ENCODE measurements around the gene ORC1. TPM values are rescaled to one million over a fixed set of nuclear protein-coding genes. Genes with fewer than 3 reads are reported as not detected.

Gene ORC1
- total RNA-seq, 2 experiments from 2014 or later: 30.3 to 36.7 TPM

DNA sequence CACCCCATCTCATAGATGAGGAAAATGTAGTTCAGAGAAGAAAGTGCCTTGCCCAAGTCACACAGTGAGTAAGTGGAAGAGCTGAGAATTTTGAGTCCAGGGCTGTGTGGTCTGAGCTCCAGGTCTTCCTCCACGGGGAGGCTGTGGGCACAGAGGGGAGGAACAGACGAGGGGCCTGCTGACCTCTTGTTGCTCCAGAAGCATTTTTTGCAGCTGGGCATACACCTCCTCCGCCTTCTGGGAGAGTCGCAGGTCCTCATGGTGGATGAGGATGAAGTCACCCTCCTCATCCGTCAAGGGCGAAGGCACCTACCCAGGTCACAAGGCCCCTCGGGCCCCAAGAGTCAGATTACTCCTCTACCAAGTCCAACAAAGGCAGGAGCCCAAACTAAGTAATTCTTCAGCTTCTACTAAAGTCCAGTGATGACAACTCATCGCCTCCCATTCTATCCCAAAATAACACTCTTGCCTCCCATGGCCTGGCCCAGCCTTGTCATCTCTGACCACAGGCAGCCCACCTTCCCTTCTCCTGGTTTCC lies 47.3 kb downstream of the ORC1 start:
- ChIA-PET CTCF (no interaction called here), POLR2A (no interaction called here)
- Mint-ChIP-seq H3K4me3 (no peak overlapping the region), H3K27ac (no peak overlapping the region), H3K4me1 (peaks cover 7% of the 10 kb centered on the region), H3K9me3 (no peaks in the 10 kb centered on the region), H3K36me3 (ENCODE audit: low read depth) (peaks cover 77% of the 10 kb centered on the region), H3K27me3 (no peaks in the 10 kb centered on the region)
- DNase-seq: no peak

DNA sequence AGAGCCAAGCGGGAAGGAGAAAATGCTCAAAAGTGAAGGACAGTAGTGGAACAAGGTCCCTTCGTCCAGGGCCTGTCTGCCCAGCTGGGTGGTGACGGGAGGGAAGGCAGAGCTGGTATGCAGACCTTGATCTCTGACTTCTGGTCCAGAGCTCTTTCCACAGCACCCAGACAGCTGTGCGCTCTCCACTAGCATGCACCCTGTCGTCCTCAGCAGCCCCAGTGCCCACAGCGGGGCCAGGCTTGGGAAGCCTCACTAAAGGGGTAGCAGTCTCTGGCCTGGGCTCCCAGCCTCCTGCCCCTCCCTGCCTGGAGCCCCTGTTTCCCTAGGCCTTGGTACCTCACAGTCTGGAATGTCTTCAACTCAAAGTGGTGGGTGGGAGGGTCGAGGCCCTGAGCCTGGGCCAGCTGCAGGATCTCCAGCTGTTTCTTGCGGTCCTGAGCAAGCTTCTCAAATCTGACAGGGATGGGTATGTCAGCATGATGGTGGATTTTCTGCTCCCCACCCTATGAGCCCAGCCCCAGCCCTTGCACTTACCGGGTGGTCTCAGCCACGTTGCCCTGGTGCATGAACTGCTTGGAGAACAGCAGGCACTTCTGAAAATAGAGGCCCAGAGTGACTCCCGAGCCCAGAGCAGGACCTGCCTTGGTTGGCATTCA lies 48.2 kb downstream of the ORC1 start:
- Mint-ChIP-seq H3K9me3 (no peaks in the 10 kb centered on the region), H3K27ac (no peak overlapping the region)

DNA sequence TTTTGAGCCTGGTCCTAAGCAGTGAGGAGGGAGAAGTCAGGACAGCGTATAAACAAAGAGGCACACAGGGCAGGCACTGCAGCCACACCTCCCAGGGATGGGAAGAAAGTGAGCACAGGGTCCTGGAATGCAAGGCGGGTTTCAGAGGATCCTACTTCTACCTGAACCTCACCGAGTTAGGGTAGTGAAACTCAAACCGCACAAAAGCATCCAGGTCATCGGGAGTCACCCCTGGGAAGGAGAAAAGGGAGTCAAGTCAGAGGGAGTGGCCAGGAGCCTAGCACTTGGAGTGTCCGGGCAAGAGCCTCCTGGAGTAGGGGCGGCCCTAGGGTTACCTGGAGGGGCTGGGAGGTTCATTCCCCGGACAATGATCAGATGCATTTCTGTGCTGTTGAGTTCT lies 48.8 kb downstream of the ORC1 start:
- Mint-ChIP-seq H3K4me3 (no peak overlapping the region), H3K27ac (no peak overlapping the region), H3K9me3 (no peaks in the 10 kb centered on the region), H3K4me1 (peaks cover 2% of the 10 kb centered on the region), H3K27me3 (no peaks in the 10 kb centered on the region), H3K36me3 (ENCODE audit: low read depth) (peaks cover 67% of the 10 kb centered on the region)
- no peak for DNase-seq
- CTCF ChIA-PET: no interaction called here
- POLR2A ChIA-PET: interaction anchor here (0.7 kb wide), 1 partner anchor 49 kb away, joined by 3 read pairs; the partner anchor contains the start of gene ORC1

More for the DNA sequence above, 48.2 kb downstream of the ORC1 start:
- POLR2A ChIA-PET: interaction anchor here (0.7 kb wide), 1 partner anchor 48 kb away, joined by 3 read pairs; the partner anchor contains the start of gene ORC1
- no peak for DNase-seq
- H3K4me1 Mint-ChIP-seq: peaks cover 2% of the 10 kb centered on the region
- H3K4me3 Mint-ChIP-seq: no peak overlapping the region
- no peaks in the 10 kb centered on the region for H3K27me3 Mint-ChIP-seq
- CTCF ChIA-PET: no interaction called here
- H3K36me3 Mint-ChIP-seq (ENCODE audit: low read depth): peaks cover 70% of the 10 kb centered on the region

DNA sequence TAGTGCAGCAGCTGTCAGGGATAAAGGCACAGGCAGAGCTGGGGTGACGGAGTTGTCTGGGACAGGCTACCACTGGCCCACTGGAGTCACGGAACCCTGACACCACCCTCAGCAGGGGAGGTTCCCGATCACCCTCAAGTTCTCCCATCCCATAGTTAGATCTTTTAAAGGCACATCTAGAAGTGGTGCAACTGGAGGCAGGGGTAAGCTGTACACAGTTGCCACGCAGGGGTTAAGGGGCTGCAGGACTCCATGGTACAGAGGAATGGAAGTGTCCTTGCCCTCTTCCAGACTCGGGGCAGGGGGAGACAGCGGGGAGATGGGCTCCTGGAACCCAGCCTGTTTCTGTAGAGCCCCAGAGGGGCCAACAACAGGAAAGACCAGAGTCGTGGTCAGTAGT lies 51.5 kb downstream of the ORC1 start:
- H3K27ac Mint-ChIP-seq: no peak overlapping the region
- POLR2A ChIA-PET: no interaction called here

GRCh38 chr1:52348704-52349300 lies 55.4 kb downstream of the ORC1 start:
- Mint-ChIP-seq H3K4me3 (no peak overlapping the region), H3K9me3 (no peaks in the 10 kb centered on the region), H3K27me3 (no peaks in the 10 kb centered on the region), H3K4me1 (no peaks in the 10 kb centered on the region), H3K27ac (no peak overlapping the region), H3K36me3 (ENCODE audit: low read depth) (peaks cover 14% of the 10 kb centered on the region)
- no peak for DNase-seq
- ChIA-PET CTCF (interaction anchor here (0.6 to 1.4 kb wide), 2 partner anchors 9 to 568 kb away, joined by 3 read pairs; no protein-coding TSS in a partner anchor), POLR2A (interaction anchor here (0.8 kb wide), 1 partner anchor 52 kb away, joined by 7 read pairs; no protein-coding TSS in a partner anchor)

More for the DNA sequence above, 51.5 kb downstream of the ORC1 start:
- no peak for DNase-seq
- Mint-ChIP-seq H3K4me1 (no peaks in the 10 kb centered on the region), H3K9me3 (no peaks in the 10 kb centered on the region), H3K4me3 (no peak overlapping the region), H3K36me3 (ENCODE audit: low read depth) (peaks cover 48% of the 10 kb centered on the region), H3K27me3 (no peaks in the 10 kb centered on the region)
- CTCF ChIA-PET: no interaction called here

GRCh38 chr1:52346653-52347052 lies 57.6 kb downstream of the ORC1 start:
- Mint-ChIP-seq H3K4me1 (no peaks in the 10 kb centered on the region), H3K9me3 (no peaks in the 10 kb centered on the region), H3K27ac (no peak overlapping the region), H3K36me3 (ENCODE audit: low read depth) (peaks cover 2% of the 10 kb centered on the region), H3K4me3 (no peak overlapping the region), H3K27me3 (no peaks in the 10 kb centered on the region)
- no peak for DNase-seq
- CTCF ChIA-PET: no interaction called here
- POLR2A ChIA-PET: no interaction called here

DNA sequence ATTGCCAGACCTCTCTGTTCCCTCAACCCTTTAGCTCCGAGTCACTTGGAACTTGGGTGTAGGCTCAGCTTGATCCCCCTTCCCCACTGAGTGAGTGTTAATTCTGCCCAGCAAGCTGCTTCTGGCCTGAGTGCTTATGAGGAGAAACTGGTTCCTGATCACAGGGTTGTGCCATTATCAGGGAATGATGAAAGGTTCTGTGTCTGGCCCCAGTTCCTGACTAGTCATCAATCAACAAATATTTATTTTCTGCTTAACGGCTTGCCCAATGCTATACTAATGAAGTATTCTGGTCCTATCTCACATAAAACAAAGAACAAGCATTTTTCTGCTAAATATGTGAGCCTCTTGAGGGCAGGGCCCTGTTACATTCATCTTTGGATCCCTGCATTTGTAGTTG lies 59.0 kb downstream of the ORC1 start:
- Mint-ChIP-seq H3K9me3 (no peaks in the 10 kb centered on the region), H3K4me1 (no peaks in the 10 kb centered on the region), H3K4me3 (no peak overlapping the region), H3K27ac (no peak overlapping the region), H3K27me3 (no peaks in the 10 kb centered on the region), H3K36me3 (ENCODE audit: low read depth) (no peaks in the 10 kb centered on the region)
- no peak for DNase-seq
- POLR2A ChIA-PET: no interaction called here
- CTCF ChIA-PET: no interaction called here

DNA sequence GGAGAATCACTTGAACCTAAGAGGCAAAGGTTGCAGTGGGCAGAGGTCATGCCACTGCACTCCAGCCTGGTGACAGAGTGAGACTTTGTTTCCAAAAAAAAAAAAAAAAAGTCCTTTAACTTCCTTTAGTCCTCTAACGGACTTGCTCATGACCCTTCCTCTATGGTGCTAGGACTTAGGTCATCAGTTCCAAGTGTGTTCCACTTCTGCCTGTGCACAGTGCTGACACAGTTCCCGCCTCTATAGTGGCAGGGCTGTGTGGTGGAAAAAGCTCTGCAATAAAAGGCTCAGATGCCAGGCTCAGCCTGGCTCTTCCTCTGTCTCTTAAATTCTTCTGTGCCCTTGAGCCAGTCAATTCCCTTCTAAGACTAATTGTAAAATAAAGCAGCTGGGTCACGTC lies 60.2 kb downstream of the ORC1 start:
- H3K9me3 Mint-ChIP-seq: no peaks in the 10 kb centered on the region
- H3K27ac Mint-ChIP-seq: no peak overlapping the region
- H3K36me3 Mint-ChIP-seq (ENCODE audit: low read depth): no peaks in the 10 kb centered on the region
- no peak overlapping the region for H3K4me3 Mint-ChIP-seq
- ChIA-PET POLR2A (no interaction called here), CTCF (no interaction called here)
- no peaks in the 10 kb centered on the region for H3K4me1 Mint-ChIP-seq
- H3K27me3 Mint-ChIP-seq: no peaks in the 10 kb centered on the region
- no peak for DNase-seq

DNA sequence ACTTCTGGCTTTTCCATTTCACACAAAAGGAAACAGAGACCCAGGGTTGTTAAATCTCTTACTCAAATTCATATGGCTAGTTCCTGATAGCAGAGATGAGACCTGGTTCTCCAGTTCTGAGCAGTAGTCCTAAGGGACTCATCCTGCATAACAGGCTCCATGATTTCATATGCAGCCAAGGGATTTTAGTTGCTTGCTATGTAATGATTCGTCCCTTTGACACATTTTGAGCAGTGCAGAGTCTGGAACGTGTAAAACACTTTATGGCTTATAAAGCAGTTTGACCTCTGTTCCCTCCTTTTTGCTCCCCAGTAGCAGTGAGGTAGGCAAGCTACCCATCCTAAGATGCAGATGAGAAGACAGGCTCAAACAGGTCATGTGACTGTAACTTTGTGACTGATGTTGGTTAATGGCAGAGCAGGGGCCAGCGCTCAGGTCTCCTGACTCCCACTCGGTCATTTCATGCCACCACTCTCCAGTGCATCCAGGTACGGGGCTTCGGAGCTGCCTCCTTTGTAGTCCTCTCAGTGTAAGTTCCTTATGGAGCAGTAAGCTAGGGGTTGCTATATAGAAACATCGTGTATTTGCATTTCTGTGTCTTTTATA lies 62.5 kb downstream of the ORC1 start:
- CTCF ChIA-PET: interaction anchor here (0.5 to 0.7 kb wide), 2 partner anchors 19 to 1006 kb away, joined by 3 to 5 read pairs; no protein-coding TSS in a partner anchor
- no peak for DNase-seq
- Mint-ChIP-seq H3K4me1 (no peaks in the 10 kb centered on the region), H3K4me3 (no peak overlapping the region), H3K36me3 (ENCODE audit: low read depth) (no peaks in the 10 kb centered on the region), H3K27me3 (no peaks in the 10 kb centered on the region), H3K9me3 (no peaks in the 10 kb centered on the region), H3K27ac (no peak overlapping the region)
- POLR2A ChIA-PET: interaction anchor here (0.6 kb wide), 1 partner anchor 286 kb away, joined by 5 read pairs; the partner anchor contains the start of gene TXNDC12

GRCh38 chr1:52337439-52337838 lies 66.8 kb downstream of the ORC1 start:
- H3K27me3 Mint-ChIP-seq: no peaks in the 10 kb centered on the region
- DNase-seq: no peak
- POLR2A ChIA-PET: no interaction called here
- H3K9me3 Mint-ChIP-seq: no peaks in the 10 kb centered on the region
- CTCF ChIA-PET: no interaction called here
- no peak overlapping the region for H3K27ac Mint-ChIP-seq
- H3K4me3 Mint-ChIP-seq: no peak overlapping the region
- H3K4me1 Mint-ChIP-seq: no peaks in the 10 kb centered on the region
- H3K36me3 Mint-ChIP-seq (ENCODE audit: low read depth): no peaks in the 10 kb centered on the region

DNA sequence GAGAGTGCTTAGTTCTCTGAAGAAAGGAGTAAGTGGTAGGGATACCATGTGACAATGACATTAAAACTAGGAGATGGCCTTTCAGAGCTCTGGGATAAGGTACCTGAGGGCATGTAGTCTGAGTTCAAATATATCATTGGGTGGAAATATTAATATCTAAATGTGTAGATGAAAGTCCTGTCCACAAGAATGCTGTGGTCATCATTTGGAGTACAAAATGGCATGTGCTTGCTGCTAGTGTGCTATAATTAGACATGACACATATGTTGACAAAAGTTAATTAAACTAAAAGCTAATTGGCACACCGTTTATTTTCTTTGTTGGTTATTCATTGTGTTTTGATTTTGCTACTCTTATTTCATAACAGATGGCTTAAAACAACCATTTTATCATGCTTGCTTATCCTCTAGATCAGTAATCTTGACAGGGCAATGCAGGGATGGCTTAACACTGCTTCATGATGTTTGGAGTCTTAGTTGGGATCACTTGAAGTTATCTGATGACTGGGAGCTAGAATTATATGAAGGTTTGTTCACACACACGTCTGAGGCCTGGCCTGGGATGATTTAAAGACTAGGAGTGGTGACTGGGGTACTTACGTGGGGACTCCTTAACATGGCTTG lies 69.2 kb downstream of the ORC1 start:
- H3K27me3 Mint-ChIP-seq: no peaks in the 10 kb centered on the region
- no peak overlapping the region for H3K4me3 Mint-ChIP-seq
- no peaks in the 10 kb centered on the region for H3K36me3 Mint-ChIP-seq (ENCODE audit: low read depth)
- ChIA-PET CTCF (interaction anchor here (0.6 to 0.8 kb wide), 2 partner anchors 21 to 423 kb away, joined by 3 read pairs; no protein-coding TSS in a partner anchor), POLR2A (no interaction called here)
- peaks cover 7% of the 10 kb centered on the region for H3K4me1 Mint-ChIP-seq
- no peaks in the 10 kb centered on the region for H3K9me3 Mint-ChIP-seq
- H3K27ac Mint-ChIP-seq: no peak overlapping the region
- DNase-seq: no peak

DNA sequence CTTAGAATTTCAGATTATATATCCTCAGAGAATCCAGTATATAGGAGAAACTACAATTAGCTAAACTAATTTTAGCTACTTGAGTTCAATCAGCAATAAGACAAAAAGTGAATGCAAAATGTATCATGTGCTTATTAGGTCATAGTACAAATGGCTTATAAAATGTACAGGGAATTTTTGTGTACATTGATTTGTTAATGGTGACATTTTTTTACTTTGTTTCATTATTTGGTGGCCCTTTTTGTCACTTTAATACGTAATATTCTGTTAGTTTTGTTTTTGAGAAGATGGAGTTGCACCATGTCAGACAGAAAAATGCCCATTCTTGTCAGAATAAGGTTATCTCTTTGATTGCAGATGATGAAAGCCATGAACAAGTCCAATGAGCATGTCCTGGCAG lies 71.8 kb downstream of the ORC1 start:
- peaks cover 10% of the 10 kb centered on the region for H3K4me1 Mint-ChIP-seq
- no peaks in the 10 kb centered on the region for H3K9me3 Mint-ChIP-seq
- no peak overlapping the region for H3K4me3 Mint-ChIP-seq
- CTCF ChIA-PET: no interaction called here
- H3K27ac Mint-ChIP-seq: no peak overlapping the region
- POLR2A ChIA-PET: no interaction called here
- DNase-seq: no peak
- H3K27me3 Mint-ChIP-seq: no peaks in the 10 kb centered on the region
- no peaks in the 10 kb centered on the region for H3K36me3 Mint-ChIP-seq (ENCODE audit: low read depth)

DNA sequence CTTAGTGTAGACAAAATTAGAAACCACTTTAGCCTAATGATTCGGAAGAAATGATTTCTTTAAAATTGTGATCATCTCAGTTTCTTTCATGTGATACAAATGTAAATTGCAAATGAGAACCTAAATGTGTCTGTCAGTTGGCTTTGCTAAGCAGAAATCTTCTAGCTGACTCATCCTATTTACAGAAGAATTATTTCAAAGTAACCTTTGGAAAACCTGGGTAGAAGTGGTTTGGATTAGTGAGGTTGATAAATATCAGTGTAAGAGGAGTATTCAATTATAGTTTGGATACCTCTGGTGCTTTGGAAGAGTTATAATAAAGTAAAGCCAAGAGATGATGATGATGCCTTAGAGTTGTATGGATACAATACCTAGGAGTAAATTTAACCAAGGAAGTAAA lies 75.6 kb downstream of the ORC1 start:
- ChIA-PET CTCF (no interaction called here), POLR2A (no interaction called here)
- DNase-seq: no peak
- no peaks in the 10 kb centered on the region for H3K27me3 Mint-ChIP-seq
- no peak overlapping the region for H3K27ac Mint-ChIP-seq
- no peak overlapping the region for H3K4me3 Mint-ChIP-seq
- H3K36me3 Mint-ChIP-seq (ENCODE audit: low read depth): no peaks in the 10 kb centered on the region
- peaks cover 10% of the 10 kb centered on the region for H3K4me1 Mint-ChIP-seq
- no peaks in the 10 kb centered on the region for H3K9me3 Mint-ChIP-seq
